ENCODE measurements around the gene UBALD1.

DNA sequence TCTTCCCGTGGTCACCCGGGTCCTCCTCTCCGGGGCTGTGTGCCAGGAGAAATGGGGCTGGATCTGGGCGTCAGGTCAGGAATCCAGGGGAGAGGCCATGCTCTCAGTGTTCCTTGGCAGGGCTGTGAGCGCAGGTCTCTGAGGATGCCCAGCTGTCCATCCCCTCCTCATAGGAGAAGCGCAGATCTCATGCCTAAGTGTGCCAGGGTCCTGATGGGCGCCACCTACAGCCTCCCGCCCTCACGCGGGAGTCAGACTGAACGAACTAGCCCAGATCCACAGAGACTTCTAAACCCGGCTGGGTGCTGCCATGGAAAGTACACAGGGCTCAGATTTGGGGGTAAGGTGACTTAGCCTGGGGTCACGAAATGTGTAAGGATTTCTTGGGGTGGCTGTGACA, 34.2 kb upstream of the UBALD1 start:
- TF ChIP-seq, protein P1, sequence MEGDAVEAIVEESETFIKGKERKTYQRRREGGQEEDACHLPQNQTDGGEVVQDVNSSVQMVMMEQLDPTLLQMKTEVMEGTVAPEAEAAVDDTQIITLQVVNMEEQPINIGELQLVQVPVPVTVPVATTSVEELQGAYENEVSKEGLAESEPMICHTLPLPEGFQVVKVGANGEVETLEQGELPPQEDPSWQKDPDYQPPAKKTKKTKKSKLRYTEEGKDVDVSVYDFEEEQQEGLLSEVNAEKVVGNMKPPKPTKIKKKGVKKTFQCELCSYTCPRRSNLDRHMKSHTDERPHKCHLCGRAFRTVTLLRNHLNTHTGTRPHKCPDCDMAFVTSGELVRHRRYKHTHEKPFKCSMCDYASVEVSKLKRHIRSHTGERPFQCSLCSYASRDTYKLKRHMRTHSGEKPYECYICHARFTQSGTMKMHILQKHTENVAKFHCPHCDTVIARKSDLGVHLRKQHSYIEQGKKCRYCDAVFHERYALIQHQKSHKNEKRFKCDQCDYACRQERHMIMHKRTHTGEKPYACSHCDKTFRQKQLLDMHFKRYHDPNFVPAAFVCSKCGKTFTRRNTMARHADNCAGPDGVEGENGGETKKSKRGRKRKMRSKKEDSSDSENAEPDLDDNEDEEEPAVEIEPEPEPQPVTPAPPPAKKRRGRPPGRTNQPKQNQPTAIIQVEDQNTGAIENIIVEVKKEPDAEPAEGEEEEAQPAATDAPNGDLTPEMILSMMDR (conservative IDR thresholded peaks at IDR 0.05 in 1 of 2, IDR thresholded peaks at IDR 0.05 in 1 of 2; ENCODE audit: extremely low read depth in 1 of 2, insufficient read depth in 1 of 2, low read depth in 1 of 2, low read length in 2 of 2): no peak
- TF ChIP-seq EZH2 (IDR thresholded peaks at IDR 0.05; ENCODE audit: borderline replicate concordance, low read length): no peak

Data from mammary epithelial cell (primary cell).